ENCODE measurements around the gene CYGB. TPM values are rescaled to one million over a fixed set of nuclear protein-coding genes. Genes with fewer than 3 reads are reported as not detected.

The CYGB gene
- total and polyA plus RNA-seq, 2 of the 13 experiments (the other 11 are each of a cell fraction or from before 2014, with no cell fraction given) = 18.9 to 27.1 TPM

- TF ChIP-seq ZNF318 (CRISPR knock-in tag; IDR thresholded peaks at IDR 0.05) = peak; percentile 27; the same call in 1 of the 2 replicates
- TF ChIP-seq FOSL2 (CRISPR knock-in tag; IDR thresholded peaks at IDR 0.05) = peak; percentile 65
- TF ChIP-seq MIER3 (CRISPR knock-in tag; IDR thresholded peaks at IDR 0.05; ENCODE audit: borderline replicate concordance) = 0 out of 2 replicates have a peak, but pooled peaks have one; percentile 40
- no peak for TF ChIP-seq AKAP8 (CRISPR knock-in tag; IDR thresholded peaks at IDR 0.05)
- peak; percentile 42; the same call in 1 of the 2 replicates for TF ChIP-seq MAX (IDR thresholded peaks at IDR 0.05)
- TF ChIP-seq ELF3 (CRISPR knock-in tag; IDR thresholded peaks at IDR 0.05) = no peak
- TF ChIP-seq, protein P1, sequence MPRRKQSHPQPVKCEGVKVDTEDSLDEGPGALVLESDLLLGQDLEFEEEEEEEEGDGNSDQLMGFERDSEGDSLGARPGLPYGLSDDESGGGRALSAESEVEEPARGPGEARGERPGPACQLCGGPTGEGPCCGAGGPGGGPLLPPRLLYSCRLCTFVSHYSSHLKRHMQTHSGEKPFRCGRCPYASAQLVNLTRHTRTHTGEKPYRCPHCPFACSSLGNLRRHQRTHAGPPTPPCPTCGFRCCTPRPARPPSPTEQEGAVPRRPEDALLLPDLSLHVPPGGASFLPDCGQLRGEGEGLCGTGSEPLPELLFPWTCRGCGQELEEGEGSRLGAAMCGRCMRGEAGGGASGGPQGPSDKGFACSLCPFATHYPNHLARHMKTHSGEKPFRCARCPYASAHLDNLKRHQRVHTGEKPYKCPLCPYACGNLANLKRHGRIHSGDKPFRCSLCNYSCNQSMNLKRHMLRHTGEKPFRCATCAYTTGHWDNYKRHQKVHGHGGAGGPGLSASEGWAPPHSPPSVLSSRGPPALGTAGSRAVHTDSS (CRISPR knock-in tag; conservative IDR thresholded peaks at IDR 0.05) = 0 out of 2 replicates have a peak, but pooled peaks have one; percentile 89
- peak; percentile 23; the same call in 1 of the 2 replicates for TF ChIP-seq FOXK1 (CRISPR knock-in tag; IDR thresholded peaks at IDR 0.05; ENCODE audit: borderline replicate concordance, low read depth)
- peak; percentile 35; the same call in 1 of the 2 replicates for TF ChIP-seq SP4 (CRISPR knock-in tag; IDR thresholded peaks at IDR 0.05)
- no peak for TF ChIP-seq ZNF773 (CRISPR knock-in tag; IDR thresholded peaks at IDR 0.05; ENCODE audit: borderline replicate concordance)
- peak; percentile 41; the same call in 1 of the 2 replicates for TF ChIP-seq ZNF331 (CRISPR knock-in tag; IDR thresholded peaks at IDR 0.05)
- TF ChIP-seq KDM5B (CRISPR knock-in tag; IDR thresholded peaks at IDR 0.05; ENCODE audit: borderline replicate concordance) = peak; percentile 41; the same call in 1 of the 2 replicates
- peak; percentile 95 for TF ChIP-seq CTCF (CRISPR knock-in tag; IDR thresholded peaks at IDR 0.05)
- no peak for TF ChIP-seq ZNF569 (CRISPR knock-in tag; IDR thresholded peaks at IDR 0.05; ENCODE audit: borderline replicate concordance)
- TF ChIP-seq ZNF234 (CRISPR knock-in tag; conservative IDR thresholded peaks at IDR 0.05) = no peak
- no peak for TF ChIP-seq KLF13 (CRISPR knock-in tag; IDR thresholded peaks at IDR 0.05)
- TF ChIP-seq REPIN1 (CRISPR knock-in tag; IDR thresholded peaks at IDR 0.05; ENCODE audit: borderline replicate concordance, low read depth) = peak; percentile 63; the same call in 1 of the 2 replicates
- no peak for TF ChIP-seq FOXA3 (CRISPR knock-in tag; IDR thresholded peaks at IDR 0.05)
- no peak for TF ChIP-seq TGIF2 (CRISPR knock-in tag; IDR thresholded peaks at IDR 0.05)
Observed at GRCh38 chr17:76547183-76547641, 9.7 kb upstream of the CYGB start (continued).
